Measurements from ENCODE around the gene TLR3.

DNA sequence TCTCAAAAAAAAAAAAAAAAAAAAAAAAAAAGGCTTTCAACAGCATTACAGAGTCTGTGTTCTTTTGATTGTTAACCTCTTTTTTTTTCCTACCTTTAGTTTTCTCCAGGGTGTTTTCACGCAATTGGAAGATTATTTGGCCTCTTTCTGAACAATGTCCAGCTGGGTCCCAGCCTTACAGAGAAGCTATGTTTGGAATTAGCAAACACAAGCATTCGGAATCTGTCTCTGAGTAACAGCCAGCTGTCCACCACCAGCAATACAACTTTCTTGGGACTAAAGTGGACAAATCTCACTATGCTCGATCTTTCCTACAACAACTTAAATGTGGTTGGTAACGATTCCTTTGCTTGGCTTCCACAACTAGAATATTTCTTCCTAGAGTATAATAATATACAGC lies 13.3 kb downstream of the TLR3 start:
- TF ChIP-seq, protein P1, sequence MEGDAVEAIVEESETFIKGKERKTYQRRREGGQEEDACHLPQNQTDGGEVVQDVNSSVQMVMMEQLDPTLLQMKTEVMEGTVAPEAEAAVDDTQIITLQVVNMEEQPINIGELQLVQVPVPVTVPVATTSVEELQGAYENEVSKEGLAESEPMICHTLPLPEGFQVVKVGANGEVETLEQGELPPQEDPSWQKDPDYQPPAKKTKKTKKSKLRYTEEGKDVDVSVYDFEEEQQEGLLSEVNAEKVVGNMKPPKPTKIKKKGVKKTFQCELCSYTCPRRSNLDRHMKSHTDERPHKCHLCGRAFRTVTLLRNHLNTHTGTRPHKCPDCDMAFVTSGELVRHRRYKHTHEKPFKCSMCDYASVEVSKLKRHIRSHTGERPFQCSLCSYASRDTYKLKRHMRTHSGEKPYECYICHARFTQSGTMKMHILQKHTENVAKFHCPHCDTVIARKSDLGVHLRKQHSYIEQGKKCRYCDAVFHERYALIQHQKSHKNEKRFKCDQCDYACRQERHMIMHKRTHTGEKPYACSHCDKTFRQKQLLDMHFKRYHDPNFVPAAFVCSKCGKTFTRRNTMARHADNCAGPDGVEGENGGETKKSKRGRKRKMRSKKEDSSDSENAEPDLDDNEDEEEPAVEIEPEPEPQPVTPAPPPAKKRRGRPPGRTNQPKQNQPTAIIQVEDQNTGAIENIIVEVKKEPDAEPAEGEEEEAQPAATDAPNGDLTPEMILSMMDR (IDR thresholded peaks at IDR 0.05; ENCODE audit: low read depth, low read length, poor library complexity, severe bottlenecking) = no peak
- no peak for TF ChIP-seq EZH2phosphoT487 (IDR thresholded peaks at IDR 0.05; ENCODE audit: borderline replicate concordance, low read length)
